HepG2 (cell line): ENCODE results near the gene GSK3A. TPM values are rescaled to one million over a fixed set of nuclear protein-coding genes. Genes with fewer than 3 reads are reported as not detected.

Experiments
- ATAC-seq: fragments of 200-7000 bp; cut with Tn5 transposase; 3 replicates; pipeline ENCODE4 v1.9.1; 2020; ENCODE audit warnings: mild to moderate bottlenecking, moderate library complexity
- BruUV-seq: library from RNA; stranded (reverse); fragments of 400-500 nt; replicated peaks from 2 replicates; lab custom pipeline; 2021; lab: Mats Ljungman, UMichigan
- CTCF ChIA-PET: fragments of 300-600 bp; formaldehyde crosslinking; extraction: SDS; loops from one replicate; lab custom pipeline; 2021; ENCODE audit warnings: low total read pairs, inconsistent platforms, low intra/inter-chr PET ratio; lab: Yijun Ruan, JAX
- POLR2A ChIA-PET: fragments of 350-600 bp; sonication (Branson Sonifier 250); formaldehyde crosslinking; loops from one replicate; lab custom pipeline; 2020; ENCODE audit warnings: antibody characterized with exemption, inconsistent platforms; lab: Yijun Ruan, JAX
- DNase-seq: peaks from one replicate; pipeline ENCODE4 v3.0.0-alpha.2; 2015; ENCODE audit warnings: low spot score
- FAIRE-seq: peaks from 3 replicates; lab custom pipeline; 2011; peaks lifted over from hg19 to GRCh38; lab: Jason Lieb, UNC
- H2AFZ ChIP-seq: one replicate; pipeline ENCODE4 v1.6.1; 2011; ENCODE audit warnings: low read length, inconsistent platforms
- H3K27ac ChIP-seq: fragments of 300-600 bp; 3 replicates; pipeline ENCODE4 v1.8.0; 2011; ENCODE audit warnings: mixed run types, mild to moderate bottlenecking, mixed read lengths, low read length, inconsistent platforms; ENCODE audit not compliant: insufficient read depth; ENCODE audit errors: extremely low read length
- H3K27me3 ChIP-seq, 2 experiments: fragments of 200-600 bp in 1 of 2; 2 replicates in 1 of 2; 3 replicates in 1 of 2; pipeline versions ENCODE4 v1.6.0 to v1.8.0; 2011; ENCODE audit warnings: low read length in 2 of 2, mild to moderate bottlenecking in 2 of 2, moderate library complexity in 2 of 2, inconsistent platforms in 1 of 2; ENCODE audit not compliant: insufficient read depth in 2 of 2, control insufficient read depth in 1 of 2
- H3K36me3 ChIP-seq, 2 experiments: fragments of 200-600 bp in 1 of 2; replicated peaks in 1 of 2; 2 replicates in 1 of 2; 3 replicates in 1 of 2; pipeline versions ENCODE4 v1.5.1 to v1.8.0; 2011; ENCODE audit warnings: low read length in 2 of 2, inconsistent platforms in 1 of 2; ENCODE audit not compliant: insufficient read depth in 2 of 2, control insufficient read depth in 1 of 2
- H3K4me1 ChIP-seq: 2 replicates; pipeline ENCODE4 v1.5.1; 2012; ENCODE audit warnings: low read length, inconsistent platforms; ENCODE audit not compliant: insufficient read depth
- H3K4me2 ChIP-seq: 2 replicates; pipeline ENCODE4 v1.6.0; 2011; ENCODE audit warnings: low read depth, low read length, inconsistent platforms
- H3K4me3 ChIP-seq, 3 experiments: fragments of 200-600 bp in 1 of 3; sonication (generic), shearing (Covaris generic) in 1 of 3; replicated peaks in 1 of 3; 2 replicates each; pipeline ENCODE4 v1.5.1; 2011 to 2016; ENCODE audit warnings: low read length in 3 of 3, inconsistent platforms in 2 of 3, low read depth in 2 of 3, mild to moderate bottlenecking in 2 of 3, control low read depth in 1 of 3, mixed read lengths in 1 of 3; ENCODE audit not compliant: insufficient read depth in 1 of 3
- H3K79me2 ChIP-seq: one replicate; pipeline ENCODE4 v1.6.1; 2011; ENCODE audit warnings: low read length, inconsistent platforms; ENCODE audit not compliant: insufficient read depth
- H3K9ac ChIP-seq: 2 replicates; pipeline ENCODE4 v1.6.0; 2011; ENCODE audit warnings: mild to moderate bottlenecking, low read depth, low read length, inconsistent platforms; ENCODE audit not compliant: insufficient read depth
- H3K9me3 ChIP-seq: 2 replicates; pipeline ENCODE4 v1.5.1; 2012; ENCODE audit warnings: mild to moderate bottlenecking, low read length
- H4K20me1 ChIP-seq: 2 replicates; pipeline ENCODE4 v1.6.0; 2011; ENCODE audit warnings: inconsistent platforms, mild to moderate bottlenecking, low read length, moderate library complexity; ENCODE audit not compliant: insufficient read depth
- KLF12 ChIP-seq: sonication (generic); formaldehyde crosslinking; IDR thresholded peaks from 2 replicates; pipeline ENCODE4 v1.4.0; 2020; ENCODE audit warnings: missing genetic modification reagents, borderline replicate concordance
- PCBP2 ChIP-seq: fragments of 200-400 bp; formaldehyde crosslinking; optimal IDR thresholded peaks from 2 replicates; pipeline ENCODE3; 2018; ENCODE audit warnings: low read length, low read depth; ENCODE audit not compliant: poor library complexity, severe bottlenecking
- PLRG1 ChIP-seq: fragments of 450-650 bp; conservative IDR thresholded peaks from 2 replicates; pipeline ENCODE4 v1.6.1; 2016
- RARG ChIP-seq: sonication (generic); formaldehyde crosslinking; IDR thresholded peaks from 2 replicates; pipeline ENCODE4 v1.4.0; 2020; ENCODE audit warnings: low read depth, mild to moderate bottlenecking, missing genetic modification reagents
- ZNF253 ChIP-seq: sonication (generic); formaldehyde crosslinking; IDR thresholded peaks from 2 replicates; pipeline ENCODE4 v1.8.0; 2022; ENCODE audit warnings: mild to moderate bottlenecking, missing genetic modification reagents, borderline replicate concordance
- ZNF660 ChIP-seq: sonication (generic); formaldehyde crosslinking; IDR thresholded peaks from 2 replicates; pipeline ENCODE4 v1.5.1; 2020; ENCODE audit warnings: mild to moderate bottlenecking, low read depth, missing genetic modification reagents, borderline replicate concordance
- ZNF678 ChIP-seq: sonication (generic); formaldehyde crosslinking; IDR thresholded peaks from 2 replicates; pipeline ENCODE4 v1.4.0; 2020; ENCODE audit warnings: mild to moderate bottlenecking, missing genetic modification reagents
- ZNF777 ChIP-seq: sonication (generic); formaldehyde crosslinking; IDR thresholded peaks from 2 replicates; pipeline ENCODE4 v1.4.0; 2020; ENCODE audit warnings: missing genetic modification reagents
- ZSCAN21 ChIP-seq: sonication (generic); formaldehyde crosslinking; IDR thresholded peaks from 2 replicates; pipeline ENCODE4 v1.8.0; 2022; ENCODE audit warnings: mild to moderate bottlenecking, missing genetic modification reagents, moderate library complexity, borderline replicate concordance
- WGBS: methylation state at CpG from one replicate; pipeline ENCODE4 v1.1.6; 2017; ENCODE audit warnings: low lambda C conversion rate; 5-methylcytosine and 5-hydroxymethylcytosine counted together
- in situ Hi-C: cut with HindIII; loops from 2 replicates; pipeline ENCODE4 v1.10.0; 2017; ENCODE audit warnings: low pct_unique_long_range_greater_than_20kb; ENCODE audit not compliant: extremely low pct_ligation_motif_present
- intact Hi-C: fragments of 100-400 bp; cut with micrococcal nuclease; formaldehyde crosslinking; loops from one replicate; pipeline ENCODE4 v1.10.0; 2022; ENCODE audit not compliant: unreplicated experiment
- polyA plus RNA-seq, 8 experiments: library from polyadenylated mRNA; depleted of rRNA in 3 of 8; stranded (reverse) in 7 of 8; unstranded in 1 of 8; fragments of >200 nt; fragmentation: Illumina TruSeq in 4 of 8; extraction: Trizol in 4 of 8; gene quantifications; 2 replicates each; pipeline versions ENCODE4 v1.2.1 to v1.2.3, GENCODE V29; 2011 to 2016; ENCODE audit warnings: low read depth in 4 of 8, missing spikeins in 1 of 8, mixed read lengths in 1 of 8; ENCODE audit not compliant: insufficient read depth in 1 of 8
- total RNA-seq, 5 experiments: library from RNA; depleted of rRNA; stranded (reverse); fragments of >200 nt; fragmentation: Illumina TruSeq; extraction: Trizol; gene quantifications; 2 replicates each; pipeline ENCODE4 v1.2.3, GENCODE V29; 2016; ENCODE audit warnings: low read depth in 1 of 5
- TF ChIP-seq, protein P1 (sequence below): sonication (generic); formaldehyde crosslinking; IDR thresholded peaks from 2 replicates; pipeline ENCODE4 v1.5.0; 2020; ENCODE audit warnings: mild to moderate bottlenecking, missing genetic modification reagents
- TF ChIP-seq, protein P2 (sequence below): sonication (generic); formaldehyde crosslinking; IDR thresholded peaks from 2 replicates; pipeline ENCODE4 v1.4.0; 2020; ENCODE audit warnings: missing genetic modification reagents, mild to moderate bottlenecking, borderline replicate concordance

The GSK3A gene
- total and polyA plus RNA-seq, 2 of the 13 experiments (the other 11 are each of a cell fraction or from before 2014, with no cell fraction given) = 16.9 to 52.5 TPM

DNA sequence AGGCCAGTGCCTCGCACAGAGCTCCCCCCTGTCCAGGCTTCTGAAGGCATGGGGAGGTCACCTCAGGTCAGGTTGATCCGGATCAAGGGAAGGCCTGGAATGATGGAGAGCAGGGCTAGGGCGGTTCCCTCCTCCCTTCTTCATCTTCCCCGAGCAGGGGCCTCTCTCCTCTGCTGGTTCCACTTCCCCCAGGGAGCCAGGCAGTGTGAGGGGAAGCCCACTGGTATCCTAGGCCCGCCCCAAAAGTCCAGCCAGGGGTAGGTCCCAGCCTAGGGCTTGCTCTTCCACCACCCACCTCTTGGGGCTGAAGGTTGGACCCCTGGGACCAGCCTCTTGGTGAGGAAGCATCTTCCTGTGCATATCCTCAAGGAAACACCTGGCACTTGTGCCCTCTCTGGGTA lies 43.1 kb upstream of the GSK3A start:
- in situ Hi-C loops (loop anchor here (5.0 kb wide), 1 partner anchor 33 kb away; no protein-coding TSS in a partner anchor), intact Hi-C loops (no loop called here)
- 76% methylated on average over 5 of the region's 5 CpGs for WGBS
- POLR2A ChIA-PET = interaction anchor here (1.7 kb wide), 1 partner anchor 42 kb away, joined by 9 read pairs; the partner anchor contains the start of gene GSK3A
- H4K20me1 ChIP-seq = peaks cover 11% of the 10 kb centered on the region; the same call in 1 of the 2 replicates
- H2AFZ ChIP-seq = no peak overlapping the region
- H3K79me2 ChIP-seq = peaks cover 29% of the 10 kb centered on the region
- CTCF ChIA-PET = no interaction called here
- no peak for DNase-seq
- peak overlapping the region; percentile 13; the same call in 1 of the 2 replicates for H3K9ac ChIP-seq
- BruUV-seq = no TSS peak
- H3K27me3 ChIP-seq = no peaks in the 10 kb centered on the region; a peak in 1 of 5 replicates
- H3K4me3 ChIP-seq = peak overlapping the region in 1 of 3 experiments; percentile 85; a peak in 2 of 6 replicates
- ATAC-seq = no peak
- no peaks in the 10 kb centered on the region for H3K9me3 ChIP-seq
- H3K27ac ChIP-seq = no peak overlapping the region
- TF ChIP-seq KLF12 (CRISPR knock-in tag) = no peak
- no peak for TF ChIP-seq PLRG1
- TF ChIP-seq ZNF678 = no peak
- TF ChIP-seq ZNF253 (CRISPR knock-in tag) = 0 out of 2 replicates have a peak, but pooled peaks have one; percentile 38
- TF ChIP-seq ZSCAN21 (CRISPR knock-in tag) = 0 out of 2 replicates have a peak, but pooled peaks have one; percentile 37
- TF ChIP-seq RARG = no peak
- FAIRE-seq = no peak
- peaks cover 19 to 39% of the 10 kb centered on the region in 2 experiments; a peak in 4 of 5 replicates for H3K36me3 ChIP-seq
- H3K4me2 ChIP-seq = peak overlapping the region; percentile 84
- peaks cover 42% of the 10 kb centered on the region for H3K4me1 ChIP-seq

GRCh38 chr19:42284591-42285341 lies 42.4 kb upstream of the GSK3A start:
- POLR2A ChIA-PET = interaction anchor here (1.7 kb wide), 1 partner anchor 41 kb away, joined by 9 read pairs; the partner anchor contains the start of gene GSK3A
- H3K79me2 ChIP-seq = peaks cover 29% of the 10 kb centered on the region
- 9% methylated on average over 23 of the region's 41 CpGs for WGBS
- H3K27me3 ChIP-seq = no peaks in the 10 kb centered on the region; a peak in 1 of 5 replicates
- no peaks in the 10 kb centered on the region for H3K9me3 ChIP-seq
- ATAC-seq (no peak), DNase-seq (no peak), FAIRE-seq (no peak)
- in situ Hi-C loops (loop anchor here (5.0 kb wide), 1 partner anchor 32 kb away; no protein-coding TSS in a partner anchor), intact Hi-C loops (no loop called here)
- CTCF ChIA-PET = no interaction called here
- no peak overlapping the region for H2AFZ ChIP-seq
- H3K27ac ChIP-seq = peak overlapping the region; percentile 42
- BruUV-seq = no TSS peak
- H4K20me1 ChIP-seq = peaks cover 11% of the 10 kb centered on the region; the same call in 1 of the 2 replicates
- peaks cover 42% of the 10 kb centered on the region for H3K4me1 ChIP-seq
- peak overlapping the region; percentile 84 for H3K4me2 ChIP-seq
- H3K9ac ChIP-seq = peak overlapping the region; percentile 67
- peak overlapping the region; percentile 60 to 85 (median 82) for H3K4me3 ChIP-seq
- H3K36me3 ChIP-seq = peaks cover 16 to 31% of the 10 kb centered on the region in 2 experiments; a peak in 4 of 5 replicates
- TF ChIP-seq, protein P1, sequence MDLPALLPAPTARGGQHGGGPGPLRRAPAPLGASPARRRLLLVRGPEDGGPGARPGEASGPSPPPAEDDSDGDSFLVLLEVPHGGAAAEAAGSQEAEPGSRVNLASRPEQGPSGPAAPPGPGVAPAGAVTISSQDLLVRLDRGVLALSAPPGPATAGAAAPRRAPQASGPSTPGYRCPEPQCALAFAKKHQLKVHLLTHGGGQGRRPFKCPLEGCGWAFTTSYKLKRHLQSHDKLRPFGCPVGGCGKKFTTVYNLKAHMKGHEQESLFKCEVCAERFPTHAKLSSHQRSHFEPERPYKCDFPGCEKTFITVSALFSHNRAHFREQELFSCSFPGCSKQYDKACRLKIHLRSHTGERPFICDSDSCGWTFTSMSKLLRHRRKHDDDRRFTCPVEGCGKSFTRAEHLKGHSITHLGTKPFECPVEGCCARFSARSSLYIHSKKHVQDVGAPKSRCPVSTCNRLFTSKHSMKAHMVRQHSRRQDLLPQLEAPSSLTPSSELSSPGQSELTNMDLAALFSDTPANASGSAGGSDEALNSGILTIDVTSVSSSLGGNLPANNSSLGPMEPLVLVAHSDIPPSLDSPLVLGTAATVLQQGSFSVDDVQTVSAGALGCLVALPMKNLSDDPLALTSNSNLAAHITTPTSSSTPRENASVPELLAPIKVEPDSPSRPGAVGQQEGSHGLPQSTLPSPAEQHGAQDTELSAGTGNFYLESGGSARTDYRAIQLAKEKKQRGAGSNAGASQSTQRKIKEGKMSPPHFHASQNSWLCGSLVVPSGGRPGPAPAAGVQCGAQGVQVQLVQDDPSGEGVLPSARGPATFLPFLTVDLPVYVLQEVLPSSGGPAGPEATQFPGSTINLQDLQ (CRISPR knock-in tag) = no peak
- TF ChIP-seq ZNF660 (CRISPR knock-in tag) (no peak), ZNF777 (CRISPR knock-in tag) (no peak), PCBP2 (peak; percentile 33)
- TF ChIP-seq, protein P2, sequence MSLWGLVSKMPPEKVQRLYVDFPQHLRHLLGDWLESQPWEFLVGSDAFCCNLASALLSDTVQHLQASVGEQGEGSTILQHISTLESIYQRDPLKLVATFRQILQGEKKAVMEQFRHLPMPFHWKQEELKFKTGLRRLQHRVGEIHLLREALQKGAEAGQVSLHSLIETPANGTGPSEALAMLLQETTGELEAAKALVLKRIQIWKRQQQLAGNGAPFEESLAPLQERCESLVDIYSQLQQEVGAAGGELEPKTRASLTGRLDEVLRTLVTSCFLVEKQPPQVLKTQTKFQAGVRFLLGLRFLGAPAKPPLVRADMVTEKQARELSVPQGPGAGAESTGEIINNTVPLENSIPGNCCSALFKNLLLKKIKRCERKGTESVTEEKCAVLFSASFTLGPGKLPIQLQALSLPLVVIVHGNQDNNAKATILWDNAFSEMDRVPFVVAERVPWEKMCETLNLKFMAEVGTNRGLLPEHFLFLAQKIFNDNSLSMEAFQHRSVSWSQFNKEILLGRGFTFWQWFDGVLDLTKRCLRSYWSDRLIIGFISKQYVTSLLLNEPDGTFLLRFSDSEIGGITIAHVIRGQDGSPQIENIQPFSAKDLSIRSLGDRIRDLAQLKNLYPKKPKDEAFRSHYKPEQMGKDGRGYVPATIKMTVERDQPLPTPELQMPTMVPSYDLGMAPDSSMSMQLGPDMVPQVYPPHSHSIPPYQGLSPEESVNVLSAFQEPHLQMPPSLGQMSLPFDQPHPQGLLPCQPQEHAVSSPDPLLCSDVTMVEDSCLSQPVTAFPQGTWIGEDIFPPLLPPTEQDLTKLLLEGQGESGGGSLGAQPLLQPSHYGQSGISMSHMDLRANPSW = no peak
